ENCODE results near the gene PGAM2.

DNA sequence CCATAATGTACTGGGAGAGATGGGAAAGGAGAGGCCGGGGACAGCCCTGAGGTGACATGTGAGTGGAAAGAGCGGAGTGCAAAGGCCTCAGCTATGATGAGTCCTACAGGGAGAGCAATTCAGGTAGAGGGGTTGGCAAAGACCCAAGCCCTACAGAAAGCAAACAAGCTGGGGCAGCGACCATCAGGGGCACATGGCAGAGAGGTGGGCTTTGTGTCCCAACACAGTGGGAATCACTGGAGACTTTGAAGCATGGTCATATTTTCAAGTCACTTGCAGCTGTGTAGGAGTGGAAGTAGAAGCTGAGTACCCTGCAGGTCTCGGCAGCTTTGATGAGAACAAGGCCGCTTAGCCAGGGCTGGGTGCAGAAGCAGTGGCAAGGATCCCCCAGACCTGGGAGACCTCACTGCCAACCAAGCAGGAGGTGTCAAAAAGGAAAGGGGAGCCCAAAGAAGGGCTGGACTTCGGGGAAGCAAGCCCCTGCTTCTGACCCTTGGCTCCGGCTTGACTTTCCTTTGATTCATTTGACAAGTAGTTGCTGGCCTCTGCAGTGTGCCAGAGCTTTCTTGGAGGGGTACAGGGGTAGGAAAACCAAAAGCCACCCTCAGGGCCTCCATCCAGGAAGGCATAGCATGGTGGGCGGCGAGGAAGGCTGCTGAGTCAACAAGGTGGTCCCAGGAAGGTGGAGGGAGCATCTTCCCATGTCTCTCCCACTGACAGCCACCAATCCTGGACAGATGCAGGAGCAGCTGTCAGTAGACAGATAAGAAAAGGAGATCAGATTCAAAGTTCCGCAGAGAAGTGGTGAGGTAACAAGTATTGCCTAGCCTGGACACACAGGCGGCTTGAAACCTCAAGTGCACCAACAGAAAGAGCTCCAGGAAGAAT, 1.9 kb upstream of the PGAM2 start:
- no peak for TF ChIP-seq CTCF (IDR thresholded peaks at IDR 0.05)
- TF ChIP-seq POLR2A (IDR thresholded peaks at IDR 0.05) = no peak

Measured in breast epithelium (tissue), 3 donors.